GM13976 (cell line): Measurements from ENCODE around the gene TNS3.

ENCODE experiments used
- DNase-seq: peaks from one replicate; pipeline ENCODE4 v3.0.0; 2012; ENCODE audit warnings: low spot score
- CTCF ChIP-seq: IDR thresholded peaks from 2 replicates; pipeline ENCODE4 v1.5.1; 2012; ENCODE audit warnings: borderline replicate concordance, mild to moderate bottlenecking; ENCODE audit not compliant: insufficient read depth; ENCODE audit errors: extremely low read depth, missing control alignments, control extremely low read depth
- in situ Hi-C: fragments of 300-500 bp; cut with MboI; formaldehyde crosslinking; loops from one replicate; pipeline ENCODE4 v1.12.0; 2022; ENCODE audit warnings: low sequenced_read_pairs, mixed read lengths, inconsistent platforms; ENCODE audit not compliant: unreplicated experiment

Gene TNS3

DNA sequence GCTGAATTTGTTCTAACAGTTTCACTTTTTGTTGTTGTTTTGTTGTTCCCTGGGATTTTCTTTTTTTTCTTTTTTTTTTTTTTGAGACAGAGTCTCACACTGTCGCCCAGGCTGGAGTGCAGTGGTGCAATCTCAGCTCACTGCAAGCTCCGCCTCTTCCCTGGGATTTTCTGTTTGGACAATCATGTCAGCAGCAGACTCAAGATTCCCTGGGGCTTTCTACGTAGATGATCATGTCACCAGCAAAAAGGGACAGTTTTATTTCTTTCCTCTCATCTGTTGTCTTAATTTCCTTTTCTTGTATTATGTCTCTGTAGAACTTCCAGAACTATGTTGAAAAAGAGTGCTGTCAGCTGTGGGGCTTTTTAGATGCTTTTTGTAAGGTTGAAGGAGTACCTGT lies 241.4 kb downstream of the TNS3 start:
- TF ChIP-seq CTCF = no peak

GRCh38 chr7:47338026-47338425 lies 243.9 kb downstream of the TNS3 start:
- DNase-seq = no peak
- in situ Hi-C loops = no loop called here
- TF ChIP-seq CTCF = no peak

More for the DNA sequence above, 241.4 kb downstream of the TNS3 start:
- no peak for DNase-seq
- in situ Hi-C loops = no loop called here

- DNase-seq = peak; percentile 55
- no peak for TF ChIP-seq CTCF
- in situ Hi-C loops = no loop called here
Observed at GRCh38 chr7:47337531-47337930, 244.4 kb downstream of the TNS3 start.

DNA sequence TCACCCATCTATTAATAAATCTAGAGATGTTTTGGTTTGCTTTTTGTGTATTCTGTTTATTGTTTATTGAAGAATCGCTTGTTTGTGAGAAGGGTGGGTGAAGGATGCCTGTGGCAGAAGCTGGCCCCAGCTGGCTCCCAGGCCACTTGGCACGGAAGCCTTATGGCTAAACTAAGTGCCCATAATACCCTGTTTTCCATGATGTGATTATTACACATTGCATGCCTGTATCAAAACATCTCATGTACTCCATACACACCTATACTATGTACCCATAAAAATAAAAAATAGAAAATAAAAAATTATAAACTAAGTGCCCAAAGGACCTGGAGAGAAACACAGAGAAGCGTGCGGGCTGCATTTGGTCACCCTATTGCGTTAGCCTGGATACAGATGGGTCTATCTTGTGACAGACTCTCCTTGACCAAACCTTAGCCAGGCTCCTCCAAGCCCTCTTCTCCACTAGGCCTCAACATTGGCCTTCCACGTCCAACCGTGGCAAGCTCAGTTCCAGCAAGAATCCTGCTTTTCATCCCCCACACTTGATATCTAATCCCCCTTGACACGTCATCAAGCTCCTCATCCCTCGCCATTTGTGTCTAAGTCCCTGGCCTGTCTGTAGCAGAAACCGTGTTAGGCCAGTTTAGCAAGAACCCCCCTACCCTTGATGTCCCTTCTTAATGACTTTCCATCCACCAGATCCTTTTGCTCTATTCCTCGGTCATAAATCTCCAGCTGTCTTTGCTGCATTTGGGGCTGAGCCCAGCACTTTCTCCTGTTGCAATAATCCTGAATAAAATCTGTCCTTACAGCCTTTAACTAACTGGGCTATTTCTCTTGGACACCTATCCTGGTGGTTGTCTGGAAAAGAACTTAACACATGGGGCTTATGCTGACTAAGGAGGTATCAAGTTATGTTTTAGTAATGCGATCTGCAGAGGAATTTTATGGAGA lies 245.2 kb downstream of the TNS3 start:
- DNase-seq = no peak
- in situ Hi-C loops = no loop called here
- TF ChIP-seq CTCF = no peak

DNA sequence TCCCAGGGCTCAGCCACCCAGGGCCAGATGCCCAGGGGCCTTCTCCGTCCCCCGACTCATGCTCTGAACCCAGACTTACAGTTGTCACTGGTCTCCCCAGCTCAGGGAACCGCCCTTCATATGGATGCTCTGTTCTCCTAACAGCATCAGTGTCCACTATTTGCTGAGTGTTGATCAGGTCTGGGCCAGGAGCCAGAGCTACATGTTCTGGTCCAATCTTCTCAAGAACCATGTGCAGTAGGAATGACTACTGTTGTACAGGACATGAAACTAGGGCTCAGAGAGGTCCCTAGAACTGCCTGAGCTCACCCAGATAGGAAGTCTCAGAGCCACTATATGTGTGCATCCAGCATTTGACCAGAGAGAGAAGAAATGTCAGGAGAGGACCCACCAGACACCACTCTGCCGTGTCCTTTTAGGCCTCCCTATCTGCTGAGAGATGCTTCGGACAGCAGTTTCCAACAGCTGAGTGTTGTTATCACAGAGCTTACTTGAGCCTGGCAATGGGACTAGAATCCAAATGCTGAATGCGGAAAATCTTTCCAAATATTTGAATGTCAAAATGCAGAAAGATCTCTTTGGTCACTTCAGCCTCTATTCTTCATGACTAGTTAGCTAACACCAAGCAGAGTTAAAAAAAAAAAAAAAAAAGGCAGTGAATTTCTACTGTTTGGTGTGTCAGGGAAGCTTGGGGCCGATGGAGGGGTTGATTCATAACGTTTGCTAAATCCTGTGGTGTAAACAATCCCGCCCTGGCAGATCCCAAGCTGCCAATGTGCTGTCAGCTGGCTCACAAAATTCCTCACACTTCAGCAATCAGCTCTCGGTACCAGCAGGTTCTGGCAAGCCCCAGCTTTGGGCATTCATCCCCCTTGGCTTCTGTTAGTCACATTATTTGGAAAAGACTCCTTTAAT lies 246.1 kb downstream of the TNS3 start:
- TF ChIP-seq CTCF = no peak
- no peak for DNase-seq
- in situ Hi-C loops = no loop called here

GRCh38 chr7:47335071-47335470 lies 246.8 kb downstream of the TNS3 start:
- in situ Hi-C loops = no loop called here
- no peak for TF ChIP-seq CTCF

More at GRCh38 chr7:47335071-47335470, 246.8 kb downstream of the TNS3 start:
- DNase-seq = no peak
